ENCODE measurements around the gene FAM177A1. TPM values are rescaled to one million over a fixed set of nuclear protein-coding genes. Genes with fewer than 3 reads are reported as not detected.
"Not testable (repeated sequence)": the region's sequence is repeated elsewhere in the genome, so short reads cannot be mapped to it uniquely, and the experiment has no call there.

The FAM177A1 gene
- total RNA-seq, 4 donors from 2014 or later = 24.0 to 74.1 (median 46.3) TPM

DNA sequence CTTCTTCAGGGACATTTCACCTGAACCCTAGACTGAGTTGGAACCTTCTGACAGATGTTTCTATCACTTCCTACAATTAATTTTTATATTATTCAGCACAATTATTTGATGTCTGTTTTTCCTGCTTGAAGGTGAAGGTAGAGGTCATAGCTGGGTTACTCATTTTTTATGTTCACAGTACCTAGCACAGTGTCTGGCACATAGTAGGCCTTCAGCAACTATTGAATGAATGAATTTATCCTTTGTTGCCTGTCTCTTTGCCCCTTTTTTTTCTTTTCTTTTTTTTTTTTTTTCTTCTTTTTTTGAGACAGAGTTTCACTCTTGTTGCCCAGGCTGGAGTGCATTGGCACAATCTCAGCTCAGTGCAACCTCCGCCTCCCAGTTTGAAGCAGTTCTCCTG is 29.5 kb upstream of the FAM177A1 start:
- Histone ChIP-seq H3K36me3 (peaks cover 0 to 91% (median 14%) of the 10 kb centered on the region in 3 donors), H3K4me1 (no peaks in the 10 kb centered on the region), H3K4me3 (no peak overlapping the region), H3K27me3 (no peaks in the 10 kb centered on the region), H3K9me3 (no peaks in the 10 kb centered on the region), H3K27ac (no peak overlapping the region)
- DNase-seq (ENCODE audit: low spot score in 2 of 2) = no peak
- 94 to 100% methylated on average over 1 of the region's 1 CpG for WGBS, 2 donors
- TF ChIP-seq EP300 (IDR thresholded peaks at IDR 0.05) = no peak
- no peak for TF ChIP-seq POLR2A (IDR thresholded peaks at IDR 0.05)
- TF ChIP-seq, protein P1, sequence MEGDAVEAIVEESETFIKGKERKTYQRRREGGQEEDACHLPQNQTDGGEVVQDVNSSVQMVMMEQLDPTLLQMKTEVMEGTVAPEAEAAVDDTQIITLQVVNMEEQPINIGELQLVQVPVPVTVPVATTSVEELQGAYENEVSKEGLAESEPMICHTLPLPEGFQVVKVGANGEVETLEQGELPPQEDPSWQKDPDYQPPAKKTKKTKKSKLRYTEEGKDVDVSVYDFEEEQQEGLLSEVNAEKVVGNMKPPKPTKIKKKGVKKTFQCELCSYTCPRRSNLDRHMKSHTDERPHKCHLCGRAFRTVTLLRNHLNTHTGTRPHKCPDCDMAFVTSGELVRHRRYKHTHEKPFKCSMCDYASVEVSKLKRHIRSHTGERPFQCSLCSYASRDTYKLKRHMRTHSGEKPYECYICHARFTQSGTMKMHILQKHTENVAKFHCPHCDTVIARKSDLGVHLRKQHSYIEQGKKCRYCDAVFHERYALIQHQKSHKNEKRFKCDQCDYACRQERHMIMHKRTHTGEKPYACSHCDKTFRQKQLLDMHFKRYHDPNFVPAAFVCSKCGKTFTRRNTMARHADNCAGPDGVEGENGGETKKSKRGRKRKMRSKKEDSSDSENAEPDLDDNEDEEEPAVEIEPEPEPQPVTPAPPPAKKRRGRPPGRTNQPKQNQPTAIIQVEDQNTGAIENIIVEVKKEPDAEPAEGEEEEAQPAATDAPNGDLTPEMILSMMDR (IDR thresholded peaks at IDR 0.05) = no peak

DNA sequence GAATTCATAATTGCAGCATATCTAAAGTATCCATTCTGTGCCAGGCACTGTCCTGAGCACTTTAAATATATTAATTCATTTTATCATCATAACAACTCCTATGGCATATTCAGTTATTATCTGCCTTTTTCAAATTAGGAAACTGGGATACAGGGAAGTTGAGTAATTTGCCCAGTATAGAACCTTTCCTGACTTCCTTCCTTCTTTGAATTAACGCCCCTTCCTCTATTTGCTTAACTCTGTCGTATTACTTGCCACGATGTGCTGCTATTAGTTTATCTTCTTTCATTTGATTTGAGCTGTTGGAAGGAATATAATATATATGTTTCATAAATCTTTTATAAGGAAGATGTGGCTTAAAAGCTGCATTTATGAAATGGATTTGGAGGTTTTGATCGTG is 25.4 kb upstream of the FAM177A1 start:
- H3K9me3 ChIP-seq = no peaks in the 10 kb centered on the region
- peaks cover 0 to 95% (median 12%) of the 10 kb centered on the region in 3 donors for H3K36me3 ChIP-seq
- no peak overlapping the region for H3K4me3 ChIP-seq
- 83% methylated on average over 4 of the region's 4 CpGs for WGBS, 2 donors
- TF ChIP-seq, protein P1 (IDR thresholded peaks at IDR 0.05) = no peak
- TF ChIP-seq POLR2A (IDR thresholded peaks at IDR 0.05) (no peak), EP300 (IDR thresholded peaks at IDR 0.05) (no peak)
- no peak overlapping the region for H3K27ac ChIP-seq
- H3K27me3 ChIP-seq = no peaks in the 10 kb centered on the region
- H3K4me1 ChIP-seq = no peaks in the 10 kb centered on the region
- DNase-seq (ENCODE audit: low spot score in 2 of 2) = no peak

- no peak for DNase-seq (ENCODE audit: low spot score in 2 of 2)
- no peaks in the 10 kb centered on the region for H3K27me3 ChIP-seq
- no peaks in the 10 kb centered on the region for H3K9me3 ChIP-seq
- H3K27ac ChIP-seq = no peak overlapping the region
- H3K36me3 ChIP-seq = peaks cover 0 to 96% (median 12%) of the 10 kb centered on the region in 3 donors
- 97 to 98% methylated on average over 2 of the region's 2 CpGs for WGBS, 2 donors
- H3K4me1 ChIP-seq = no peaks in the 10 kb centered on the region
- no peak overlapping the region for H3K4me3 ChIP-seq
- no peak for TF ChIP-seq POLR2A (IDR thresholded peaks at IDR 0.05)
- TF ChIP-seq, protein P1 (IDR thresholded peaks at IDR 0.05) = no peak
- no peak for TF ChIP-seq EP300 (IDR thresholded peaks at IDR 0.05)
Observed at GRCh38 chr14:35028435-35028834, 17.6 kb upstream of the FAM177A1 start.

DNA sequence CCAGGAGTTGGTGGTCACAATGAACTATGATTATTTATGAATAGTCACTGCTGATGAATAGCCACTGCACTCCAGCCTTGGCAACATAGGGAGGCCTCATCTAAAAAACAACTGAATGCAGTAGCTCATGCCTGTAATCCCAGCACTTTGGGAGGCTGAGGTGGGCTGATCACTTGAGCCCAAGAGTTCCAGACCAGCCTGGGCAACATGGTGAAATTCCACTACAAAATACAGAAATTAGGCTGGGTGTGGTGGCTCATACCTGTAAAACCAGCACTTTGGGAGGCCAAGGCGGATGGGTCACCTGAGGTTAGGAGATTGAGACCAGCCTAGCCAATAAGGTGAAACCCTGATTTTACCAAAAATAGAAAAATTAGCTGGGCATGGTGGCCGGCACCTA is 13.5 kb upstream of the FAM177A1 start:
- Histone ChIP-seq H3K4me3 (no peak overlapping the region), H3K36me3 (peaks cover 0 to 75% (median 7%) of the 10 kb centered on the region in 3 donors), H3K27me3 (no peaks in the 10 kb centered on the region), H3K27ac (no peak overlapping the region), H3K9me3 (peaks cover 0 to 18% (median 2%) of the 10 kb centered on the region in 4 donors), H3K4me1 (no peaks in the 10 kb centered on the region)
- TF ChIP-seq, protein P1 (IDR thresholded peaks at IDR 0.05) = no peak
- TF ChIP-seq EP300 (IDR thresholded peaks at IDR 0.05) = no peak
- no peak for TF ChIP-seq POLR2A (IDR thresholded peaks at IDR 0.05)
- whole genome bisulfite sequencing, 2 donors = 97% methylated on average over 2 of the region's 2 CpGs
- no peak for DNase-seq (ENCODE audit: low spot score in 2 of 2)

DNA sequence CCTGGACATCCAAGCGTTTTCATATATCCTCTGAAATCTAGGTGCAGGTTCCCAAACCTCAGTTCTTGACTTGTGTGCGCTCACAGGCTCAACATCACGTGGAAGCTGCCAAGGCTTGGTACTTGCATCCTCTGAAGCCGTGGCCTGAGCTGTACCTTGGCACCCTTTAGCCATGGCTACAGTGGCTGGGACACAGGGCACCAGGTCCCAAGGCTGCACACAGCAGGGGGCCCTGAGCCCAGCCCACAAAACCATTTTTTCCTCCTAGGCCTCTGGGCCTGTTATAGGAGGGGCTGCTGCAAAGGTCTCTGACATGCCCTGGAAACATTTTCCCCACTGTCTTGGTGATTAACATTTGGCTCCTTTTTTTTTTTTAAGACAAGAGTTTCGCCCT is 11.6 kb upstream of the FAM177A1 start:
- no peaks in the 10 kb centered on the region for H3K27me3 ChIP-seq
- no peak overlapping the region for H3K4me3 ChIP-seq
- no peak for TF ChIP-seq EP300 (IDR thresholded peaks at IDR 0.05)
- TF ChIP-seq, protein P1 (IDR thresholded peaks at IDR 0.05) = no peak
- TF ChIP-seq POLR2A (IDR thresholded peaks at IDR 0.05) = no peak
- H3K4me1 ChIP-seq = no peaks in the 10 kb centered on the region
- DNase-seq (ENCODE audit: low spot score in 2 of 2) = no peak
- WGBS, 2 donors = 79 to 97% methylated on average over 5 of the region's 5 CpGs
- no peak overlapping the region for H3K27ac ChIP-seq
- peaks cover 0 to 18% (median 2%) of the 10 kb centered on the region in 4 donors for H3K9me3 ChIP-seq
- peaks cover 0 to 56% (median 7%) of the 10 kb centered on the region in 3 donors for H3K36me3 ChIP-seq

- Histone ChIP-seq H3K9me3 (peaks cover 0 to 18% (median 2%) of the 10 kb centered on the region in 4 donors), H3K36me3 (peaks cover 0 to 50% (median 7%) of the 10 kb centered on the region in 3 donors)
- H3K4me3 ChIP-seq; H3K27me3 ChIP-seq; H3K27ac ChIP-seq; DNase-seq (ENCODE audit: low spot score in 2 of 2); H3K4me1 ChIP-seq: not testable (repeated sequence)
- 87 to 96% methylated on average over 5 of the region's 5 CpGs for WGBS, 2 donors
Observed at GRCh38 chr14:35034944-35035554, 11.0 kb upstream of the FAM177A1 start.

DNA sequence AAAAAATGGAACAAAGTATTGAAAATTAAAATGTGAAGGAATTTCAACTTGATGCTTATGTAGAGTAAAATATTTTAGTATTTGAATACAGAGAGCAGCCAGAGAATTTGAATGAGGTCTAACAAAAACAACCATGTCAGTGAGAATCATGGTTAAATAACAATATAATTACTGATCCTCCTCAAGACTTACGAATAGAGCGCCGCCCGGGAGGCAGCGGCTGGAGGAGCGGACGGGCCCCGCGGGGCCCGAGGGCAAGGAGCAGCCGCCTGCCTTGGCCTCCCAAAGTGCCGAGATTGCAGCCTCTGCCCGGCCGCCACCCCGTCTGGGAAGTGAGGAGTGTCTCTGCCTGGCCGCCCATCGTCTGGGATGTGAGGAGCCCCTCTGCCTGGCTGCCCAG is 7.8 kb upstream of the FAM177A1 start:
- Histone ChIP-seq H3K9me3 (peaks cover 0 to 18% (median 2%) of the 10 kb centered on the region in 4 donors), H3K36me3 (peaks cover 0 to 17% (median 0%) of the 10 kb centered on the region in 3 donors)
- 91% methylated on average over 10 to 15 of the region's 17 CpGs for WGBS, 2 donors
- not testable (repeated sequence) for H3K27me3 ChIP-seq; H3K4me3 ChIP-seq; H3K4me1 ChIP-seq; H3K27ac ChIP-seq; DNase-seq (ENCODE audit: low spot score in 2 of 2)
